HG03139 (cell line): ENCODE results near the gene MED27.

ENCODE experiments used
- ATAC-seq: cut with Tn5 transposase; IDR thresholded peaks from one replicate; pipeline ENCODE4 v1.9.1; 2021; ENCODE audit not compliant: unreplicated experiment

The MED27 gene

DNA sequence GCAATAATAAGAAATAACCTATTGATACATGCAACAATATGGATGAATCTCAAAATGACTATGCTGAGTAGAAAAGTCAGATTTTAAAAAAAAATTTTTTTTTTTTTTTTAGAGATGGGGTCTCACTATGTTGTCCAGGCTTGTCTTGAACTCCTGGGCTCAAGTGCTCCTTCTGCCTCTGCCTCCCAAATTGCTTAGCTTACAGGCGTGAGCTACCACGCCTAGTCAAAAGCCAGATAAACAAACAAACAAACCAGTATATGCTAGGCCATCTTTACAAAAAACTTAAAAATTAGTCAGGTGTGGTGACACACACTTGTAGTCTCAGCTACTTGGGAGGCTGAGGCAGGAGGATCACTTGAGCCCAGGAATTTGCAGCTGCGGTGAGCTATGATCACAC, 79.0 kb downstream of the MED27 start:
- ATAC-seq, result no peak

DNA sequence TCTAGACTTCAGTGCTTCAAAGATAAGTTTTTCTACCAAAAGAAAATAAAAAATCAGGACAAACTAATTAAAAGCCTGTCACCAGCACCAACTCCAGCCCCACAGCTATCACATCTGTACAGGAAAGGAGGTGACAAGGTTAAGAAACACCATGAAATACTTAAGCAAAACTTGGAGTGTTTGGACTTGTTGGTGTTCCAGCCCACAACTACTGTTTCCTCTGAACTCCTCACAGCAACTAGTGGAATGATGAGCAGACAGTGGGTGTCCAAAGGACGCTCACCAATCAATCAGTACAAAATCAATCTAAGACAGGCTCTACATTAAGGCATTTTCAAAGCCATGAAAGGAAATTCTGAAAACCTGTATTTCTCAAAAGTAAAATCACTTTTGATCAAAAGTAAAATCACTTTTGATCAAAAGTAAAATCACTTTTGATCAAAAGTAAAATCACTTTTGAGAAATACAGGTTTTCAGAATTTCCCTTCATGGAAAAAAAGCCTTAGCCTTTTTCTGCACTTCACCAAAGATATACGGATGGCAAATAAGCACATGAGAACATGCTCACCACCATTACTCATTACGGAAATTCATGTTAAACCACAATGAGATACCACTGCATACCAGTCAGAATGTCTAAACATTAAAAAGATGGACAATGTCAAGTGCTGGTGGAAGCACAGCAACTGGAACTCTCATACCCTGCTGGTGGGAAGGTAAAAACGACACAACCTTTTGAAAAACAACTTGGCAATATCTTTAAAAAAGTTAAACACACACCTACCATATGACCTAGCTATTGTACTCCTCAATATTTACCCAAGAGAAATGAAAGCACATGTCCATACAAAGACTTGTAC, 79.7 kb downstream of the MED27 start:
- no peak for ATAC-seq

DNA sequence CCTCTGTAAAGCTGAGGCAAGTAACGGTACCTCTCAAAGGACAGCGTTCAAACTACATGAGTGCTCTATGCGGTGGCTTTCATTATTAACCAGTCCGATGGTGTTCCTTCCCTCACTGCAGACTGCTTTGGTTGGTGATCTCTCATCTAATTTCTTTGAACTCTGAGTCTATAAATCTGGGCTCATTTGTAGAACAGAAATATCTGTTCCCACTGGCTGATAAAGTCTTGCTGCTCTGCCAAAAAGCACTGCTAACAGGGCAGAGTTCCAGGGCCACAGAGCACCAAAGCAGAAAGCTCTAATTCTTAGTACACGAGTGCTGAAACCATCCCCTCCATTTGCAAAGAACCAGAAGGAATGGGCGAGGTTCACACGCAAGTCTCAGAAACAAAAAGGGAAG, 81.9 kb downstream of the MED27 start:
- ATAC-seq, result no peak

DNA sequence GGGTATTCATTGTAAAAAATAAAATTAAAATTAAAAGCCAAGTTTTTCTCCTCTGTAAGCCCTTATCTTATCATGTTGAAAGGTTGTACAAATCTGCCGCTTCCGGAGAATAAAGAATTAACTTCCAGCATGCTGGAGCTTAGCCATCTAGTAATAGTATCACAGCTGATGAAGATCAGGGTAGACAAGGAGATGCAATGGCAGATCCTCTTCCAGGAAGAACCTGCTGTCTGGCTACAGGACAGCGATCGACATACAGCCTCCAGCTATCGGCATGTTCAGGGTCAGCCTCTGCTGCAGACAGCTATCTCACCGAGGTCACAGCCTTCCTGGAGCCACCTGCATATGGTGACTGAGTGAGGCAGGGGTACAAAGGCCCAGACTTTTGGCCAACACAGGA, 82.6 kb downstream of the MED27 start:
- no peak for ATAC-seq

DNA sequence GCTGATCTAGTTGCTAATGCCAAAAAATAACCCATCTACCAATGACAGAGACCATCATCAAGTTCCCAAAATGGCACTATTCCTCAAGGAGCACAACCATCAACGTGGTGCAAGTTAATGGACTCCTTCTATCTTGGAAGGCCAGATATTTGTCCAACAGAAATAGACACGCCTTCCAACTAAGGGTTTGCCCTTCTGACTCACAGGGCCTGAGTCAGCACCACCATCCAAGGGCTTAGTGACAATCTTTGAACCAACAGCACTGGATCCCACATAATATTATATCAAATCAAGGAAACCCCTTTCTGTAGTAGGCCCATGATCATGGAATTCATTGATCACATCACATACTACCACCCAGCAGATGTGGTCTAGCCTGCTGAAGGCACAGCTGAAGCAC, 84.3 kb downstream of the MED27 start:
- no peak for ATAC-seq

DNA sequence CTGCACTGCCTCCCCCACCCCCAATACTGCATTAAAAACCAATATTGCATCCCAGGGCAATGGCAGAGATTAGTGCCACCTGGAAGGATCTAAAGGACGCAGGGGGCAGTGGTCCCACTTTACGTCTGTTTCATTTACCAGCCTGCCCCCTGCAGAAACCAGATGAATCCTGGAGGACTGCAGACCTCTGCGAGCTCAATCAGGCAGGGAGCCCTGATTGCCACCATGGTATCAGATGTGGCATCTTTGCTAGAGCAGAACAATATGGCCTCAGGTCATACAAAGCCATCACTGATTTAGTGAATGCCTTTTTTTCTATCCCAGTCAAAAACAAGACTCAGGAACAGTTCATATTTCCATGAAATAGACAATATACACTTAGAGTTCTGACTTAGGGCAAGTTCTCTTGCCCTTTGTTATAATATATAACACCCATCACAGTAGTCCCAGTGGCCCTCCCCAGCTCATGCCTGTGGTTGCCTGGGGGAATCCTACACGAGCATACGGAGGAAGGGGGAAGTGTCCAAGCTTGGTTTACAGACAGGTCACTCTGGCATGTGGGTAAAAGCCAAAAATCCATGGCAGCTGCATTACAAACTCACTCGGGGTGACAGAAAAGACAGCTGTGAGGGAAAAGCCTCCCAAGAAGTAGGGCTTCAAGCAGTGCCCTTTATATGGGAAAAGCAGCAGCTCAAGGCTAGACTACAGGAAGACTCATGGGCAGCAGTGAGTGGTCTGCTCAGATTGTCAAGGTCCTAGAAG, 85.1 kb downstream of the MED27 start:
- ATAC-seq, result no peak

DNA sequence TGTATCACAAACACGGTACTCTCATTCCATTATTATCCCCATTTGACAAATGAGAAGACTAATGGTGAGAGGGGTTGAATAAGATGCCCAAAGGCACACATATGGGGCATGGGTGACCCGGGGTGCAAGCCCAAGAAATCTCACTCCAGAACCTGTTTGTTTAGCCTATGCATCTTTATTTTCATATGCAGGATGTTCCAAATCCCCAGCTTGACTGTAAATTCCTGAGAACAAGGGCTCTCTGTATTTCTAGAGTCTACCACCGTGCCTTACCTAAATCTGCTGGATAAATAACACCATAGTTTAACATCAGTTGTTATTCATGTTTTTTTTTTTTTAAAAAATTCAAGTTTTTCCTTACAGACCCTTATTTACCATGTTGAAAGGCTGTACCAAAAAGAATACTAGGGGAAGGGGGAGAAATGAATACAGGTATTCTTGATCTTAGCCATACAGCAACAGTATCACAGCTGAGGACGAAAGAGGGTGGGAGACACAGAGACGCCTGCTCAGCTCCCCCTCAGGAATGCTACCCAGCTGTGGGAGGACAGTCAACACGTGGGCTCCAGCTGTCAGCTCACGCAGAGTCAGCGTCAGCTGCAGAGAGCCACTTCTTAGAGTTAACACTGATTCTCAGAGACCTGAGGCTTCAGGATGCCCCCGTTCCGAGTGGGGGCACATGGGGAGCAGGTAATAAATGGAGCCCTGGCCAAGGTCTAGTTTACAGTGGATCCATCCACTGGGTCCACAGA, 86.6 kb downstream of the MED27 start:
- ATAC-seq, result no peak

DNA sequence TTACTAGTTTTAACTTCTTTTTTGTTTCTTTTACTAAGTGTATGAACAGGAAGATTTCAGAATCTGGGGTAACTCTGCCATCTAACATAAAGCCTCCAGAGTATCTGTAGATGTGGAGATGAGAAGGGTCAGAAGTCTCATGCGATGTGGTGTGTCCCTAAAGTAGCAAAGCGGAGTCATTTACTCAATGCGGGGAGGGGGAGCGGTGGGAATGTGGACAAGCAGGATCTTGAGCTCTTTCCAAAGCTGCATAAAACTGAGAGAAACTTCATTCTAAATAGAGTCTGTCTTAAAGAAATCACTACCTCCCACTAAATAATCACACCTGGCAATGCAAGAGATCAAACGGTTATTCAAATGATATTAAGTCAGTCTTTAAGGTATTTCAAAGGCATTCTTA, 92.4 kb downstream of the MED27 start:
- no peak for ATAC-seq

DNA sequence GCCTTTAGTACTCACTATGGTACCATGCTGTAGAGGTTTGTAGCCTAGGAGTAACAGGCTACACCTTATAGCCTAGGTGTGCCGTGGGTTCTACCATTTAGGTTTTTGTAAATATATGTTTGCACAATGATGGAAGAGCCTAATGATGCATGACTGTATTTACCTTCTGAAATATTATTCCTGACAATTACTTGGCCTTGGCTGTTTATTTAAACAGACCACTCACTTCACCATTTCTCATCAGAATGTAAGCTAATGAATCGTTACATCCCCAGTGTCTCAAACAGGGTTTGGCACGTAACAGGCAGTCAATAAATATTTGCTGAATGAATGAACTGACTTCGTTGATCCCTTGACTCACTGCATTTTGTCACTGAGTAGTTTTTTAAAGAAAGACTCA, 93.1 kb downstream of the MED27 start:
- no peak for ATAC-seq

DNA sequence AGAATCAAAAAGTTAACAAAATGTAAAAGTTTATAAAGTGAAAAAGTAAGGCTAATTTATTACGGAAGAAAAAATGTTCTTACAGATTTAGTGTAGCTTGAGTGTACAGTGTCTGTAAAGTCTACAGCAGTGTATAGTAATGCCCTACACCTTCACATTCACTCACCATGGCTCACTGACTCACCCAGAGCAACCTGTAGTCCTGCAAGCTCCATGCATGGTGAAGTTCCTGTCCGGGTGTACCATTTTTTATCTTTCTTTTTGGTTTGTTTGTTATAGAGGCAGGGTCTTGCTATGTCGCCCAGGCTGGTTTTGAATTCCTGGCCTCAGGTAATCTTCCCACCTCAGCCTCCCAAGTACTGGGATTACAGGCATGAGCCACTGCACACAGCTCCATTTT, 93.6 kb downstream of the MED27 start:
- no peak for ATAC-seq

DNA sequence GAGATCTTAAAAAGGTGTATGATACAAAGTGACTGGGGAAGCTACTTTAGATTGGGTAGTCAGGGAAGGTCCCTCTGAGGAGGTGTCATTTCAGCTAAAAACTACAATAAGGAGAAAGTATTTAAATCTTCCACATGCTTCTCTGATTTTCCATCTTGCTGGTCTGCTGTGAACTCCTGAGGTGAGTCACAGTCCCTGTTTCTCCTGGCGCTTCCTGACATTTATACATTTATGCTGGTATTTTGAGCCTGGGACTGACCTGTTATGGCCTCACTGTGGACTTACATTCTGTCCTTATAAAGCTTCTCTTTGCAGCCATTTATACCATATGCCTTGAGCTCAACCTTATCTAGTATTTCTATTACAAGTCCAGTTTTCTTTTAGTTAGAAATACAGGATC, 95.1 kb downstream of the MED27 start:
- no peak for ATAC-seq

DNA sequence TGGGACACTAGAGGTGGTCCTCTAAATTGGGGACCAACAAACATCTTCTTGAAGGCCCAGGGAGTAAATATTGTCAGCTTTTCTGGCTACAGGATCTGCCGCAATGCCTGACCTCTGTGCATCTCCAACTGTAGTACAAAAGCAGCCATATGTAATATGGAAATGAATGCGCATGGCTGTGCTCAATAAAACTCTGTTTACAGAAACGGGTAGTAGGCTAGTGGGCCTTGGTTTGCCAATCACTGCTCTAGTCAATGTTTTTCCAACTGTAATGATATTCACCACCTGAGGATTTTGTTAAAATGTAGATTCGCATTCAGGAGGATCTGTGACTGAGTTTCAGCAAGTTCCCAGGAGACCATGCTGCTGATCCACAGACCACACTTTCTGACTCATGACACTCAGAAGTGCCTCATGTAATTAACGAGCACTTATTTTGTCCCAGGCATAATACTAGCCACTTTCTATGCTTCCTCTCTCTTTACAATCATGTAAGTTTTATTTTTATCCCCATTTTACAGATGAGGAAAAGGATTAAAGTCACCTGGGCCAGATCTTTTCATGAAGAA, 96.9 kb downstream of the MED27 start:
- ATAC-seq, result no peak

DNA sequence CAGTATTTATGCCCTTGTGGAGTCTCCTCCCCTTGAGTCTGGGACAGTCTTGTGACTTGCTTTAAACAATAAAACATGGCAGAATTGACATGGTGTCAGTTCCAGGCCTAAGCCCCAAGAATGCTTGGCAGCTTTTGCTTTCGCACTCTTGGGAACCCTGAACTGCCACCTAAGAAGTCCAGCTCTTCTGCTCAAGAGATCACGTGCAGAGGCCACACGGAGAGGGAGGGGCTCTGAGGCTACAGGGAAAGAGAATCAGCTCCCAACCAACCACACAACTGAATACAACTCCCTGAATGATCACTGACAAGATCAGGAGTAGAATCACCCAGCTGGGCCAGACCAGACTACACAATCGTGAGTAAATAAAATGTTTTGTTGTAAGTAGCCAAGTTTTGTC, 97.6 kb downstream of the MED27 start:
- ATAC-seq, result no peak

DNA sequence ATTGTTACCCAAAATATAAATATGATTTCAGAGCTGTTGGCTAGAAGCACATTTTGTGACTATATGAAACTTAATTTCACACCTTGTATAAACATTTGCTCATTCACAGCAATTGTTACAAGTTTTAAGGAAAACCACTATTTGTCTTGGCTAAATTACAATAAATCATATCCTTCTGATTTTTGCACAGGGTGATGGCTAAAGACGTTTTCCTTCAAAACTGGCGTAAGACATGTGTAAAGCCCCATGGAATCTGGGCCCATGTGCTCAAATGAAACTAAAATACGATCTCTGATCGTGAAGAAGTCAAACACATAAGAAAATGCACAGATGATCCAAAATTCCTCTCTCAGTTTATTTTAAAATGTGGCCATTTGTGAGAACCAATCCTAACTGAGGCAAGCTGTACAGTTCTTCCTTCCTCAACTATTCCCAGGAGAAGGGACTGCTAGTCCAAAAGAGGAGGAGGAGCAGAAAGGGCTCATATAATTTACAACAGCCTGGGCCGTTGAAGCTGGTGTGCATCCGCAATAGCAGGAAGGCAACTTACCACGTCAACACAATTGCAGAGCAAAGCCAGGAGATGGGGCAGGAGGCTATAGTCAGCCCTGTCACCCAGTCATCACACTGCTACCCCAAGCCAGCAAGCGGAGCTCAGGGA, 98.4 kb downstream of the MED27 start:
- ATAC-seq, result no peak

DNA sequence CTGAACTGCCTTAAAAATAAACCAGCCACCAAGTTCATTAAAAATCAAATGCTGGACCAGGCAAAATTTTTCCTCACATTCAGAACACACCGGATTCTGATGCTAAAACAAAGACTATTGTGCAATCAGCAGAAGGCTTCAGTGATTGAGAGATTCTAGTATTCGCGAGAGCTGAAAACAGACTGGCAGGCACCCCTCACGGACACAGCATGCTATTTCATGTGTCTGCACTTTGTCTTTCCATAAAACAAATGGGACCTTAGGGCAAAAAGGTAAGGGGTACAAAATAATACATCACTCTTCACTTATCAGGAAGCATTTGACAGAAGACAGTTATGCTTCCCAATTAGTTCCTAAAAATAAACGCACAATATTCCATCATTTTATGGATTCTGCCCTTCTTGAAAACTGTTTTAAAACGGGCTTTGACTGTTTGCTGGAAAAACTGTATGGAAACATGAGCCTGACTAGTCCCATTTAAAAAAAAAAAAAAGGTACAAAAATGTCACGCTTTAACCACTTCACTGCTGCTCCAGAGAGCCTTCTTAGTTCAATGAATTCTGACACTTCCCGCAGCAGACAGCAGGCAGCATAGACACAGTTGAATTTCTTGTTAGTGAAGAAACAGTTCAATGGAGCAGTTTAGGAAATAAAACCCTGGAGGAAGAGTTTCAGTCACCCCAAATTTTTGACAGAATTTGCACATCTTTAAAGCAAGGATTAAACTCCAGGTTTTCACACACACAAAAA, 99.2 kb downstream of the MED27 start:
- ATAC-seq, result no peak

DNA sequence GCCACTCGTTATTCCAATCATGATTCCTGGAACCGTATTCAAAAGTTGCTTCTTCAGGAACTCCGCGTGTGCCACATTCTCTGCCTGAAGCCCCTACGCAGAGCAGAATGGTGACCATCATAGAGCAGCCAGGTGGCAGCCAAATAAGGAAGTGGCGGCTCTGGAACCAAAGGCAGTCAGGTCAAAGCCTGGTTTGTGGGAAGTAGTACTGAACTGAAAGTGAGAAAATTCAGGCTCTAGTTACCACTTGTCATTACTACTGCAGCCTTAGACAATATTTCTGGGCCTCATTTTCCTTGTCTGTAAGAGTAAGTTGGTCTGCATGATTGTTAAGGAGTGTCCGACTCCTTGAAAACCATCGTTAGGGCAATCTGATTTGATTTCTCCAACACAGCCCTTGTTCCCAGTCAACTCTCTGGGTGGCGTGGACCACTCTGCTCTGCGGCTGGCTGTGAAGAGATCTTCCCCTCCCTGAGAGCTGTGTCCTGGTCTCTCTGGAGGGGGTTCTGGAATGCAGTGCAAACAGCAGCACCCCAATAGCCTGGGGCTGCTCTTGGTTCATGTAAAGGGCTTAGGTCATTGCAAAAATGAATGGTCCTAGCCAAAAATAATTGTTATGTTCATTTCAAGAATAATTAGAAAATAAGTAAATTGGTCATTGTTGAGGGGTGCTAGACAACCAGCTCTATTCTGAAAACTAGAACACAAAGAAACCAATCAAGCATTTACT, 102.4 kb downstream of the MED27 start:
- no peak for ATAC-seq

DNA sequence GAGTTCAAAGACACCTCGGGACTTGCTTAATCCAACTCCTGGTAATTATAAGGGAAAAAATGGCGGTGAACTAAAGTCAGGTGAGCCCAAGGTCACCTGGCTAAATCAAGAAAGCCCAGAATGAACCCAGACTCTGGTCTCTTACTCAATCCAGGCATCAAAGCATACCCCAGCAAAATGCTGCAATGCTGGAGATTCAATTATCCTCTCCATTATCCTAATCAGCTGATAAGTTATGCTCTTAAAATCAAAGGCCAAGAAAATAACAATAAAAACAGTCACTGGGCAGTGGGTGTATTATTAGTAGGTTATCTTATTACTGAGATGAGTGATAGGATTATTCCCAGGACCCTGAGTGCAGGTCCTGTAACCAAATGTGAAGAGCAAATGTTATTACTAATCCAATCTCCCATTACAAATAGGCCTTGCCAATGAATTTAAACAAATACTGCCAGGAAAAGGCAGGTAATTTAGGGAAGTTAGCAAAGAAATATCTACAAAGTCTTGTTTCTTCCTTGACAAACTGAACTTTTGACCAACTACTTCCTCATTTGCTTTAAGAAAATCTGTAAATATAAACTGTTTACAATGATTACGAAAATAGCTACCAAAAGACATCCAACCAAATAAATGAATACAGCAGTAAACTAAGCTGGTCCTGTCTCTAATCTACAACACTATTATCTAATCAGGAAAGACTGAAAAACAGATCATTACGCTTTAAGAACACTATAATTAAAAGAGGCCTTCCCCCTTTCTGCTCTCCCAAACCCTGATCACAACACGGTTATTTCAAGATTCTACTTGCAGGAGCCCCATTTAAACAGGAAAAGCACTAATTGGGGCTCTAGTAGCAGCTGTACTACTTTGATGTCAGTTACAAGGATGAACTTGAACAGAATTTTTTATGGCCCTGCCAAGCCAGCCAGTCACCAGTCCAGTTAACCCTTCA, 103.2 kb downstream of the MED27 start:
- ATAC-seq, result no peak

DNA sequence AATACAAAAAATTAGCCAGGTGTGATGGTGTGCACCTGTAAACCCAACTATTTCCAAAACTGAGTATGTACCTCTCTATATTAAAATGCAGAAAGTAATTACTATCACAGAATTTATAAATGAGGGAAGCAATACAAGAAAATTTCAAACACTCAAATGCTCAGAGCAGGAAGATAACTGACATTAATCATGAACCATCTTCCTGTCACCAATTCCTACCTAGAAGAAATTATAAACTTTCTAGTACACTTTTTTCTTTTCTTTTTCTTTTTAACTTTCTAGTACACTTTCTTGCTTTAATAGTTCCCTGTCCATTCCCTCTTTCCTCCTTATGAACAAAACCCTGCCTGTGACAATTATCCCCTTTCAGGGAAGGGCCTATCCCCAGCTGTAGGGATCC, 106.8 kb downstream of the MED27 start:
- ATAC-seq, result no peak
